ENCODE results near the gene CD248.

GRCh38 chr11:66294626-66295620 lies 21.9 kb downstream of the CD248 start:
- TF ChIP-seq CTCF (IDR thresholded peaks at IDR 0.05) (no peak), POLR2A (IDR thresholded peaks at IDR 0.05) (no peak)
